DND-41 (cell line): ENCODE data around the gene SLC8B1.

Experiments
- ATAC-seq: fragments of 200-7000 bp; cut with Tn5 transposase; 3 replicates; pipeline ENCODE4 v1.9.1; 2021; ENCODE audit warnings: low read depth; ENCODE audit not compliant: insufficient read depth
- DNase-seq: peaks from one replicate; pipeline ENCODE4 v3.0.0-alpha.2; 2020
- H2AFZ ChIP-seq: 2 replicates; pipeline ENCODE4 v1.6.0; 2012; ENCODE audit warnings: low read depth, low read length
- H3K27ac ChIP-seq: 2 replicates; pipeline ENCODE4 v1.5.1; 2012; ENCODE audit warnings: low read length, inconsistent platforms
- H3K27me3 ChIP-seq: fragments of 200-600 bp; sonication (generic); 2 replicates; pipeline ENCODE4 v1.6.0; 2012; ENCODE audit warnings: low read length, mild to moderate bottlenecking, inconsistent platforms; ENCODE audit not compliant: insufficient read depth, poor library complexity
- H3K36me3 ChIP-seq: 2 replicates; pipeline ENCODE4 v1.5.1; 2012; ENCODE audit warnings: low read length, inconsistent platforms; ENCODE audit not compliant: insufficient read depth
- H3K4me1 ChIP-seq: 2 replicates; pipeline ENCODE4 v1.5.1; 2012; ENCODE audit warnings: mild to moderate bottlenecking, low read length; ENCODE audit not compliant: insufficient read depth
- H3K4me2 ChIP-seq: 2 replicates; pipeline ENCODE4 v1.6.0; 2012; ENCODE audit warnings: mild to moderate bottlenecking, moderate library complexity, low read length, inconsistent platforms; ENCODE audit not compliant: insufficient read depth
- H3K4me3 ChIP-seq, 2 experiments: fragments of 200-600 bp in 1 of 2; shearing (Covaris generic) in 1 of 2; 2 replicates each; pipeline ENCODE4 v1.5.1; 2012 to 2016; ENCODE audit warnings: inconsistent platforms in 2 of 2, low read length in 2 of 2, mild to moderate bottlenecking in 2 of 2, low read depth in 1 of 2, moderate library complexity in 1 of 2
- H3K79me2 ChIP-seq: 2 replicates; pipeline ENCODE4 v1.6.0; 2012; ENCODE audit warnings: low read length, inconsistent platforms; ENCODE audit not compliant: insufficient read depth
- H3K9ac ChIP-seq: 2 replicates; pipeline ENCODE4 v1.6.0; 2012; ENCODE audit warnings: low read depth, mild to moderate bottlenecking, inconsistent platforms, low read length, moderate library complexity
- H3K9me3 ChIP-seq: 2 replicates; pipeline ENCODE4 v1.5.1; 2012; ENCODE audit warnings: low read length, moderate library complexity, mild to moderate bottlenecking, inconsistent platforms; ENCODE audit not compliant: insufficient read depth, severe bottlenecking
- H4K20me1 ChIP-seq: 2 replicates; pipeline ENCODE4 v1.6.0; 2012; ENCODE audit warnings: low read length; ENCODE audit not compliant: insufficient read depth
- EZH2 ChIP-seq: IDR thresholded peaks from 3 replicates; pipeline ENCODE4 v1.6.1; 2012; ENCODE audit warnings: borderline replicate concordance, low read depth, mild to moderate bottlenecking, moderate library complexity, low read length, inconsistent platforms; ENCODE audit not compliant: severe bottlenecking
- TF ChIP-seq, protein P1 (sequence below): IDR thresholded peaks from 2 replicates; pipeline ENCODE4 v1.5.1; 2012; ENCODE audit warnings: borderline replicate concordance, low read length, moderate library complexity, mild to moderate bottlenecking; ENCODE audit not compliant: poor library complexity, severe bottlenecking; ENCODE audit errors: extremely low read depth

SLC8B1 gene

DNA sequence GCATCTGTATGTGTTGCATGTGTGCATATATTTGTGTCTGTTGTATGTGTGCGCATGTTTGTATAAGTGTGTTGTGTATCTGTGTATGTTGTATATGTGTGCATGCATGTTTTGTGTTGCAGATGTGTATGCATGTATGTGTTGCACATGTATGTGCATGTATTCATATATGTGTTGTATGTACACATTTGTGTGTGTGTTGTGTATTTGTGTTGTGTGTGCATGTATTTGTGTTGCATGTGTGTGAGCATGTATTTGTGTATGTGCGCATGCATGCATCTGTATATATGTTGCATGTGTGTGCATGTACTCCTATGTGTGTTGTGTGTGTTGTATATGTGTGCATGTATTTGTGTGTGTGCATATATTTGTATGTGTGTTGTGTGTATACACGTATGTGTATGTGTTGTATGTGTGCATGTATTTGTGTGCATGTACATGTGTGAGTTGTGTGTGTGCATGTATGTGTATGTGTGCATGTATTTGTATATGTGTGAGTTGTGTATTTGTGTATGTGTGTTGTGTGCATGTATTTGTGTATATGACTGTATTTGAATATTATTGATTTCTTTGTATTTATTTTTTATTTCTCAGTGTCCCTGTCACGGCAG is 16.8 kb downstream of the SLC8B1 start:
- Histone ChIP-seq H3K4me1 (no peaks in the 10 kb centered on the region), H3K9ac (no peak overlapping the region), H2AFZ (no peak overlapping the region), H3K4me3 (no peak overlapping the region), H4K20me1 (no peaks in the 10 kb centered on the region; the same call in 1 of the 2 replicates), H3K4me2 (no peak overlapping the region), H3K36me3 (peaks cover 91% of the 10 kb centered on the region), H3K9me3 (peaks cover 3% of the 10 kb centered on the region), H3K27me3 (no peaks in the 10 kb centered on the region), H3K79me2 (no peaks in the 10 kb centered on the region), H3K27ac (no peak overlapping the region)
- ATAC-seq (no peak), DNase-seq (no peak)
- no peak for TF ChIP-seq EZH2
- TF ChIP-seq, protein P1, sequence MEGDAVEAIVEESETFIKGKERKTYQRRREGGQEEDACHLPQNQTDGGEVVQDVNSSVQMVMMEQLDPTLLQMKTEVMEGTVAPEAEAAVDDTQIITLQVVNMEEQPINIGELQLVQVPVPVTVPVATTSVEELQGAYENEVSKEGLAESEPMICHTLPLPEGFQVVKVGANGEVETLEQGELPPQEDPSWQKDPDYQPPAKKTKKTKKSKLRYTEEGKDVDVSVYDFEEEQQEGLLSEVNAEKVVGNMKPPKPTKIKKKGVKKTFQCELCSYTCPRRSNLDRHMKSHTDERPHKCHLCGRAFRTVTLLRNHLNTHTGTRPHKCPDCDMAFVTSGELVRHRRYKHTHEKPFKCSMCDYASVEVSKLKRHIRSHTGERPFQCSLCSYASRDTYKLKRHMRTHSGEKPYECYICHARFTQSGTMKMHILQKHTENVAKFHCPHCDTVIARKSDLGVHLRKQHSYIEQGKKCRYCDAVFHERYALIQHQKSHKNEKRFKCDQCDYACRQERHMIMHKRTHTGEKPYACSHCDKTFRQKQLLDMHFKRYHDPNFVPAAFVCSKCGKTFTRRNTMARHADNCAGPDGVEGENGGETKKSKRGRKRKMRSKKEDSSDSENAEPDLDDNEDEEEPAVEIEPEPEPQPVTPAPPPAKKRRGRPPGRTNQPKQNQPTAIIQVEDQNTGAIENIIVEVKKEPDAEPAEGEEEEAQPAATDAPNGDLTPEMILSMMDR: no peak

DNA sequence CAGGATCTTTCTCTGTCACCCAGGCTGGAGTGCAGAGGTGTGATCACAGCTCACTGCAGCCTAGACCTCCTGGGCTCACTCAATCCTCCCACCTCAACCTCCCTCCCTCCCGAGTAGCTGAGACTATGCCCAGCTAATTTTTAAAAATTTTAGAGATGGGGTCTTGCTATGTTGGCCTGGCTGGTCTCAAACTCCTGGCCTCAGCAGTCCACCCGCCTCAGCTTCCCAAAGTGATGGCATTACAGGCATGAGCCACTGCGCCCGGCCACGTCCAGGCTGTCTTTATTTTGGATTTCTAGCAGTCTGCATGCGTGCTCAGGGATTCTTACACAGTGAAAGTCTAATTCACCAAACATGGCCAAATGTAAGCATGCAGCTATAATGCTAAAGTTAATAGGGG is 17.8 kb downstream of the SLC8B1 start:
- H3K4me1 ChIP-seq: no peaks in the 10 kb centered on the region
- TF ChIP-seq, protein P1: no peak
- no peak for TF ChIP-seq EZH2
- no peak overlapping the region for H3K4me3 ChIP-seq
- H3K9me3 ChIP-seq: peaks cover 2% of the 10 kb centered on the region
- ATAC-seq: no peak
- H3K36me3 ChIP-seq: peaks cover 91% of the 10 kb centered on the region
- H4K20me1 ChIP-seq: no peaks in the 10 kb centered on the region; the same call in 1 of the 2 replicates
- no peak for DNase-seq
- H3K79me2 ChIP-seq: no peaks in the 10 kb centered on the region
- H2AFZ ChIP-seq: no peak overlapping the region
- H3K9ac ChIP-seq: no peak overlapping the region
- no peaks in the 10 kb centered on the region for H3K27me3 ChIP-seq
- H3K4me2 ChIP-seq: no peak overlapping the region
- no peak overlapping the region for H3K27ac ChIP-seq

DNA sequence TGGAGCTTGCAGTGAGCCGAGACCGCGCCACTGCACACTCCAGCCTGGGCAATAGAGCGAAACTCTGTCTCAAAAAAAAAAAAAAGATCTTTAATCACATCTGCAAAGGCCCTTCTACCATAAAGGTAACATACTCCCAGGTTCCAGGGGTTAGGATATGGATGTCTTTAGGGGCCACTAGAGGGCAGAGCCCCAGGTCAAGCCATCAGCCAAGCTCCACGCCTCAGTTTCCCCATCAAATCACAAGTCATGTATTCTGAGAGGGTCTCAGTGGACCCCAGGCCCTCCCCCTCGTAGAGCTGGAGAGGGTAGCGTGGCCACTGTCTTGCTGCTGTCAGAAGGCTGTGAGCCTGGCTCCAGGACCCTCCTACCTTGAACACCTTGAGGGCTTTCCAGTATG is 18.8 kb downstream of the SLC8B1 start:
- no peaks in the 10 kb centered on the region for H3K27me3 ChIP-seq
- no peak overlapping the region for H2AFZ ChIP-seq
- no peak overlapping the region for H3K4me3 ChIP-seq
- no peak overlapping the region for H3K27ac ChIP-seq
- no peak overlapping the region for H3K4me2 ChIP-seq
- ATAC-seq (no peak), DNase-seq (no peak)
- TF ChIP-seq, protein P1: peak; percentile 33
- TF ChIP-seq EZH2: no peak
- H3K79me2 ChIP-seq: no peaks in the 10 kb centered on the region
- peaks cover 88% of the 10 kb centered on the region for H3K36me3 ChIP-seq
- H3K9ac ChIP-seq: no peak overlapping the region
- no peaks in the 10 kb centered on the region for H3K9me3 ChIP-seq
- H3K4me1 ChIP-seq: no peaks in the 10 kb centered on the region
- no peaks in the 10 kb centered on the region for H4K20me1 ChIP-seq
